Thoracic aorta (tissue), 2 donors: Measurements from ENCODE around the gene ZNF777. TPM values are rescaled to one million over a fixed set of nuclear protein-coding genes. Genes with fewer than 3 reads are reported as not detected.

Source experiments
- ATAC-seq: fragments of 150-250 bp; one replicate; pipeline ENCODE4 v1.8.0; 2017; ENCODE audit warnings: low read depth; ENCODE audit not compliant: insufficient number of reproducible peaks, low FRiP score
- DNase-seq: peaks from one replicate; pipeline ENCODE4 v3.0.0-alpha.2; 2020; ENCODE audit warnings: low spot score
- H3K27ac ChIP-seq, 2 donors: fragments of 200-600 bp; sonication (generic); 1 replicate in 1 of 2; 2 replicates in 1 of 2; pipeline ENCODE4 v1.5.1; 2016; ENCODE audit warnings: mild to moderate bottlenecking in 2 of 2, moderate library complexity in 2 of 2
- H3K27me3 ChIP-seq: fragments of 200-600 bp; sonication (generic); replicated peaks from 2 replicates; pipeline ENCODE4 v1.6.0; 2016; ENCODE audit warnings: mild to moderate bottlenecking; ENCODE audit not compliant: insufficient read depth
- H3K36me3 ChIP-seq: fragments of 200-600 bp; sonication (generic); one replicate; pipeline ENCODE4 v1.5.1; 2016
- H3K4me1 ChIP-seq, 2 donors: fragments of 200-600 bp; sonication (generic); 1 replicate in 1 of 2; 2 replicates in 1 of 2; pipeline versions ENCODE4 v1.5.1 to v1.6.0; 2016; ENCODE audit warnings: low read depth in 2 of 2, mild to moderate bottlenecking in 1 of 2; ENCODE audit not compliant: control insufficient read depth in 1 of 2
- H3K4me3 ChIP-seq: fragments of 200-600 bp; sonication (generic); 2 replicates; pipeline ENCODE4 v1.5.1; 2016; ENCODE audit warnings: mild to moderate bottlenecking
- H3K9me3 ChIP-seq: fragments of 200-600 bp; sonication (generic); 2 replicates; pipeline ENCODE4 v1.5.1; 2016
- total RNA-seq, 2 donors: library from RNA; depleted of rRNA; stranded (reverse); fragments of >200 nt; gene quantifications; one replicate each; pipeline versions ENCODE4 v1.1.0 to v1.2.3, GENCODE V29; 2016
- TF ChIP-seq, protein P1 (sequence below): fragments of 200-600 bp; sonication (generic); IDR thresholded peaks from one replicate; pipeline ENCODE4 v1.5.1; 2019; ENCODE audit warnings: antibody characterized with exemption

Gene ZNF777
- total RNA-seq, 2 donors from 2014 or later = 5.3 to 8.2 TPM

DNA sequence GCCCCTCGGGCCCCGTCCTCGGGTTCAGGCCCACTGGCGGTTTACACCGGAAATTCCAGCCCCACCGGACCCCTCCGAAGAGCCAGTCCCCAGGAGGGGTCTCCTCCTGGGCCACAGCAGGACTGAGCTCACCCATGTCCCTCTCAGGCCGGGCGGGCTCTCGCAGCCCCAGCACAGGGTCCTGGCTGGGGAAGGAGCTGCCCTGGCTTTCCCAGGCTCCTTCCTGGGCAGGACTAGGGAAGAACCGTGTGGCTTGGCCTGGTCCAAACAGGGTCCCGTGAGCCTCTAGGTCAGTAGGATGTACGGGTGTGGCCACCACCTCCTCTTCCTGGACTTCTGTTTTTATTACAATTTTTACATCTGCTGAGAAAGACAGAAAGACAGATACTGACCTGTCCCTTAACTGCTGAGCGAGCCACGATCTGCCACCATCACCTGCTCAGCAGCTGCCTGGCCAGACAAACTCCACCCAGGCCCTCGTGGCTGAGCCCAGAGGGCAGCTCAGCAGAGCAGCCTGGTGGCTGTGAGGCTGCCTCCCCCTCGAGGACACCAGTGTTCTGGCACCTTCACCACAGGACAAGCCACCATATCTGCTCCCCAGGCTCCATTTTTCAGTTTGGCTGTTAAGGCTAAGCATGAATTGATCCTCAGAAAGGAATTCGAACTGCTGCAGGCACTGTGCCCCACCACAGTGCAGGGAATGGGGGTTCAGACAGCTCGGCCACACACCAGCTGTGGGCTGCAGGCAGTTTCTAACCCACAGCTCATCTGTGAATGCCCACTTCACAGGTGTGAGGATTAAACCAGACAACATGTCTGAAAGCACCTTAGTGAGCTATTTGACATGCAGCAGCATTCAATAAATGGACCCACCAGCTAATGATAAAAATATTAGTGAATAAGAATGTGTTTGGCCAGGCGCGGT is 14.5 kb upstream of the ZNF777 start:
- ATAC-seq (no peak), DNase-seq (no peak)
- no peak overlapping the region for H3K4me3 ChIP-seq
- H3K36me3 ChIP-seq = peaks cover 51% of the 10 kb centered on the region
- no peaks in the 10 kb centered on the region for H3K9me3 ChIP-seq
- H3K4me1 ChIP-seq = no peaks in the 10 kb centered on the region
- H3K27ac ChIP-seq = no peak overlapping the region
- TF ChIP-seq, protein P1, sequence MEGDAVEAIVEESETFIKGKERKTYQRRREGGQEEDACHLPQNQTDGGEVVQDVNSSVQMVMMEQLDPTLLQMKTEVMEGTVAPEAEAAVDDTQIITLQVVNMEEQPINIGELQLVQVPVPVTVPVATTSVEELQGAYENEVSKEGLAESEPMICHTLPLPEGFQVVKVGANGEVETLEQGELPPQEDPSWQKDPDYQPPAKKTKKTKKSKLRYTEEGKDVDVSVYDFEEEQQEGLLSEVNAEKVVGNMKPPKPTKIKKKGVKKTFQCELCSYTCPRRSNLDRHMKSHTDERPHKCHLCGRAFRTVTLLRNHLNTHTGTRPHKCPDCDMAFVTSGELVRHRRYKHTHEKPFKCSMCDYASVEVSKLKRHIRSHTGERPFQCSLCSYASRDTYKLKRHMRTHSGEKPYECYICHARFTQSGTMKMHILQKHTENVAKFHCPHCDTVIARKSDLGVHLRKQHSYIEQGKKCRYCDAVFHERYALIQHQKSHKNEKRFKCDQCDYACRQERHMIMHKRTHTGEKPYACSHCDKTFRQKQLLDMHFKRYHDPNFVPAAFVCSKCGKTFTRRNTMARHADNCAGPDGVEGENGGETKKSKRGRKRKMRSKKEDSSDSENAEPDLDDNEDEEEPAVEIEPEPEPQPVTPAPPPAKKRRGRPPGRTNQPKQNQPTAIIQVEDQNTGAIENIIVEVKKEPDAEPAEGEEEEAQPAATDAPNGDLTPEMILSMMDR = no peak
- H3K27me3 ChIP-seq = no peaks in the 10 kb centered on the region

DNA sequence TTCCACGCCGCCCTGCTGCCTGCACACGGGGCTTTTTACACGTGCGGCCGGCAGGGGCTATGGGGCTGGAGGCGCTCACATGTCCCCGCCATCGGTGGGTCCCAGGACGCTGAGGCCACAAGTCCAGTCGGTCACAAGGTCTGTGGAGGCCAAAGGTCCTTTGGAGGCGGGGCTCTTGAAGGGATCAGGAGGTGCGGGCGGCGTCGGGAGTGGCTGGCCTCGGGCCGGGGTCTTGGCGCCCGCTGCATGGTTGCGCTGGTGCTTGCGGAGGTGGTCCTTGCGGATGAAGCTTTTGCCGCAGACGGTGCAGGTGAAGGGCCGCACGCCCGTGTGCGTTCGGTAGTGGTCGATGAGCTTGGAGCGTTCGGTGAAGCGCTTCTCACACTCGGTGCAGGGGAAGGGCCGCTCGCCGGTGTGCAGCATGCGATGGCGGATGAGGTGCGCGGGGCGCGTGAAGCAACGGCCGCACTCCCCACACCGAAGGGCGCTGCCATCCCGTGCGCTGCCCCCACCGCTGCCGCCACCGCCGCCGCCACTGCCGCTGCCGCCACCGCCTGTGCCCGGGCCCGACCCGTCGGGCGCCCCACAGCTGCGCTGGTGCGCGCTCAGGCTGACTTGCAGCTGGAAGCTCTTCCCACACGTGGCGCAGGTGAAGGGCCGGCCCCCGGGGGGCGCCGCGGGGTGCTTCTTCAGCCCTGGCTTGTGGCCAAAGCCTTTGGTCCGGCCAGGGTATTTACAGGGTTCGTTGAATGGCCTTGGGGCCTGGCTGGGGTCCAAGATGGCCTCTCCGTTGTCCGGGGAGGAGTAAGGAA is 13.7 kb upstream of the ZNF777 start:
- Histone ChIP-seq H3K27me3 (no peaks in the 10 kb centered on the region), H3K27ac (no peak overlapping the region), H3K36me3 (peaks cover 51% of the 10 kb centered on the region), H3K9me3 (no peaks in the 10 kb centered on the region), H3K4me3 (no peak overlapping the region), H3K4me1 (no peaks in the 10 kb centered on the region)
- DNase-seq = no peak
- ATAC-seq = no peak
- TF ChIP-seq, protein P1 = no peak

DNA sequence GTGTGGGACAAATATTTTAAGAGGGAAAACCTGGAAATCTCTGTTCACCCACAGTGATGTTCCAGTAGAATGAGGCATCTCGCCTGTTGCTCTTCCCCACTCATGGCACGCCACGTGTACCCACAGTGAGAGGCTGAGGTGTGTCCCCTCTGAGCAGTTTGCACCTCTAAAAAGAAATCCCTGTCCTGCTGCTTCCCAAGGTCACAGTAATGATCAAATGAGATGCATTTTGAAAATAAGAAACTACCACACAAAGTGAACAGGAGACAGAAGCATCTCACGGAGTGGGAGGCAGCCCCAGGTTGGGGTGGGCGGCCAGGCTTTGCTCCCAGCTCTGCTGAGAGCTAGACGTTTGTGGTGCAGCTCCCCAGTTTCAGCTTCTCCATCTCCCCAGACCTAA is 12.4 kb upstream of the ZNF777 start:
- H3K27ac ChIP-seq = no peak overlapping the region
- TF ChIP-seq, protein P1 = no peak
- peaks cover 47% of the 10 kb centered on the region for H3K36me3 ChIP-seq
- no peak for ATAC-seq
- H3K4me3 ChIP-seq = no peak overlapping the region
- no peak for DNase-seq
- H3K4me1 ChIP-seq = no peaks in the 10 kb centered on the region
- no peaks in the 10 kb centered on the region for H3K9me3 ChIP-seq
- H3K27me3 ChIP-seq = no peaks in the 10 kb centered on the region

DNA sequence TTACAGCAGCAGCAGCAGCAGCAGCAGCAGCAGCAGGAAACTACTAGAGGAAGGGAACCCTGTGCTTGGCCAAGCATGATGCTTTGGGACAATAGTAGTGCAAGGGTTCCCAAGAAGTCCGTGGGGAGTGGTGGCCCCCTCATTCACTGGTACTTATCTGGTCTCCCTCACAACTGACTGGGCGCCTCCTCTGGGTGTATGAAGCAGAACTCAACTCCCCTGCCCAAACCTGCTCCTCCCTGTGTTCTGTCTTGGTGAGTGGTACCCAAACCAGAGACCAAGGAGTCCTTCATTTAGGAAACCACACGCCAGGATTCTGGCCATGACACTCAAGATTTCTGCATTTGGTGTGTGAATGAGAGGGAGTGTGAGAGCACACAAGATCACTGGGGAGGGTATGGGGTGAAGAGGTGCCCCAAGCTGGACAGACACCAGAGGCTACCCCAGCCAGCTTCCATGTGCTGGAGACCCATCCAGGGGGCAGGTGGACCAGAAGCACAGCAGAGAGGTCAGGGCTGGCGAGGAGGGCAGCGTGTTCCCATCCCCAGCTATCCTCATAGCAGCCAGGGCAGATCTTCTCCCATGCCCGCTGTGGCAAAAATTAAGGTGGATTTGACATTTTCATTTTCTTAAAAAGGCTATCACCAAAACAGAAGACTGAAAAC is 10.6 kb upstream of the ZNF777 start:
- no peak for ATAC-seq
- H3K4me3 ChIP-seq = no peak overlapping the region
- H3K27me3 ChIP-seq = no peaks in the 10 kb centered on the region
- no peaks in the 10 kb centered on the region for H3K9me3 ChIP-seq
- no peak overlapping the region for H3K27ac ChIP-seq
- TF ChIP-seq, protein P1 = no peak
- no peaks in the 10 kb centered on the region for H3K4me1 ChIP-seq
- DNase-seq = no peak
- H3K36me3 ChIP-seq = peaks cover 31% of the 10 kb centered on the region

DNA sequence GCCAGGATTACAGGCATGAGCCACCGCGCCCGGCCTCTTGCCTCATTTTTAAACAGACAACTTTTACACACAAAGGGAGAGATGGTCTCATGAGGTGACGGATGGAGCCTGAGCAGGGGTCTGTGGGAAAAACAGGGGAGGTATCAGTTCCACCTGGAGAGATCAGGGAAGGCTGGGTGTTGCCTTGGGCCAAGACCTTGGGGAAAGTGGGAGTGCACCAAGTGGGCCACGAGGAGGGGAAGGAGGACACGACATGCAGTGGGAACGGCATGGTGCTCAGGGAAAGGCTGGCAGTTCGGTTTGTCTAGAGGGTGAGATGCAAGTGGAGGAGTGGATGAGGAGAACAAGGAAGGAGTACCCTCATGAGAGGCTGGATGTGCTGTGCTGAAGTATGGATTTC is 8.9 kb upstream of the ZNF777 start:
- no peak overlapping the region for H3K4me3 ChIP-seq
- no peaks in the 10 kb centered on the region for H3K9me3 ChIP-seq
- DNase-seq = no peak
- H3K27ac ChIP-seq = no peak overlapping the region
- H3K36me3 ChIP-seq = peaks cover 16% of the 10 kb centered on the region
- TF ChIP-seq, protein P1 = no peak
- no peaks in the 10 kb centered on the region for H3K27me3 ChIP-seq
- H3K4me1 ChIP-seq = no peaks in the 10 kb centered on the region
- no peak for ATAC-seq
